ENCODE data around the gene ZBTB39.

GRCh38 chr12:56990648-56991318 is 15.6 kb downstream of the ZBTB39 start:
- no peak for TF ChIP-seq CTCF (IDR thresholded peaks at IDR 0.05)
- no peak for TF ChIP-seq EZH2phosphoT487 (IDR thresholded peaks at IDR 0.05)
